SK-N-SH treated with all-trans-retinoic acid at 6 μM for 48 hours (cell line): Measurements from ENCODE around the gene GRK2.

Experiments
- ATAC-seq: fragments of 200-7000 bp; cut with Tn5 transposase; 3 replicates; pipeline ENCODE4 v1.9.1; 2020; ENCODE audit warnings: mild to moderate bottlenecking, moderate library complexity
- ARNTL ChIP-seq: fragments of 450-650 bp; formaldehyde crosslinking; IDR thresholded peaks from 2 replicates; pipeline ENCODE4 v1.5.0; 2020; ENCODE audit warnings: low read depth, mild to moderate bottlenecking, moderate library complexity, borderline replicate concordance
- BACH2 ChIP-seq: fragments of 250-450 bp; sonication (Bioruptor Pico); IDR thresholded peaks from 2 replicates; pipeline ENCODE4 v1.9.0; 2021; ENCODE audit warnings: mild to moderate bottlenecking, borderline replicate concordance
- CSDC2 ChIP-seq: fragments of 250-450 bp; sonication (Bioruptor Pico); IDR thresholded peaks from 2 replicates; pipeline ENCODE4 v1.5.0; 2020; ENCODE audit warnings: mild to moderate bottlenecking, moderate library complexity
- ESRRG ChIP-seq: fragments of 250-450 bp; sonication (Bioruptor Pico); IDR thresholded peaks from 2 replicates; pipeline ENCODE4 v1.6.1; 2021; ENCODE audit warnings: mild to moderate bottlenecking
- GLIS3 ChIP-seq: fragments of 250-450 bp; sonication (Bioruptor Pico); IDR thresholded peaks from 2 replicates; pipeline ENCODE4 v1.5.0; 2020; ENCODE audit warnings: mild to moderate bottlenecking, moderate library complexity
- ISL1 ChIP-seq: fragments of 250-450 bp; sonication (Bioruptor Pico); IDR thresholded peaks from 2 replicates; pipeline ENCODE4 v2.1.2; 2022; ENCODE audit warnings: mild to moderate bottlenecking, moderate library complexity
- OSR1 ChIP-seq: fragments of 250-450 bp; sonication (Bioruptor Pico); IDR thresholded peaks from 2 replicates; pipeline ENCODE4 v1.8.0; 2022; ENCODE audit warnings: moderate library complexity, mild to moderate bottlenecking, inconsistent platforms
- RARB ChIP-seq: fragments of 250-450 bp; sonication (Bioruptor Pico); IDR thresholded peaks from 2 replicates; pipeline ENCODE4 v1.8.0; 2021; ENCODE audit warnings: mild to moderate bottlenecking, moderate library complexity
- SNAI2 ChIP-seq: fragments of 250-450 bp; sonication (Bioruptor Pico); IDR thresholded peaks from 2 replicates; pipeline ENCODE4 v1.5.0; 2020; ENCODE audit warnings: mild to moderate bottlenecking, moderate library complexity
- TCF4 ChIP-seq: fragments of 250-450 bp; sonication (Bioruptor Pico); IDR thresholded peaks from 2 replicates; pipeline ENCODE4 v1.8.0; 2021; ENCODE audit warnings: mild to moderate bottlenecking, moderate library complexity, borderline replicate concordance
- TOX ChIP-seq: fragments of 250-450 bp; sonication (Bioruptor Pico); IDR thresholded peaks from 2 replicates; pipeline ENCODE4 v1.8.0; 2021; ENCODE audit warnings: mild to moderate bottlenecking, moderate library complexity, borderline replicate concordance
- ZFP3 ChIP-seq: fragments of 250-450 bp; sonication (Bioruptor Pico); IDR thresholded peaks from 2 replicates; pipeline ENCODE4 v1.5.0; 2020; ENCODE audit warnings: mild to moderate bottlenecking, moderate library complexity
- ZFP30 ChIP-seq: fragments of 450-650 bp; formaldehyde crosslinking; IDR thresholded peaks from 2 replicates; pipeline ENCODE4 v1.5.0; 2022; ENCODE audit warnings: mild to moderate bottlenecking, moderate library complexity
- ZNF565 ChIP-seq: fragments of 450-650 bp; formaldehyde crosslinking; conservative IDR thresholded peaks from 2 replicates; pipeline ENCODE4 v1.5.0; 2020; ENCODE audit warnings: low read depth, mild to moderate bottlenecking, moderate library complexity
- ZNF70 ChIP-seq: fragments of 450-650 bp; formaldehyde crosslinking; IDR thresholded peaks from 2 replicates; pipeline ENCODE4 v1.5.0; 2020; ENCODE audit warnings: mild to moderate bottlenecking, moderate library complexity
- ZNF8 ChIP-seq: fragments of 450-650 bp; formaldehyde crosslinking; IDR thresholded peaks from 2 replicates; pipeline ENCODE4 v1.5.0; 2020; ENCODE audit warnings: mild to moderate bottlenecking, moderate library complexity
- TF ChIP-seq, protein P1 (sequence below): fragments of 250-450 bp; sonication (Bioruptor Pico); IDR thresholded peaks from 2 replicates; pipeline ENCODE4 v1.8.0; 2020; ENCODE audit warnings: mild to moderate bottlenecking, moderate library complexity, borderline replicate concordance
- TF ChIP-seq, protein P2 (sequence below): fragments of 250-450 bp; sonication (Bioruptor Pico); IDR thresholded peaks from 2 replicates; pipeline ENCODE4 v1.5.1; 2020; ENCODE audit warnings: low read depth, mild to moderate bottlenecking, moderate library complexity
- TF ChIP-seq, protein P3 (sequence below): fragments of 250-450 bp; sonication (Bioruptor Pico); IDR thresholded peaks from 2 replicates; pipeline ENCODE4 v1.5.0; 2020; ENCODE audit warnings: mild to moderate bottlenecking, moderate library complexity
- TF ChIP-seq, protein P4 (sequence below): fragments of 250-450 bp; sonication (Bioruptor Pico); IDR thresholded peaks from 2 replicates; pipeline ENCODE4 v1.8.0; 2021; ENCODE audit warnings: low read depth, mild to moderate bottlenecking, moderate library complexity, borderline replicate concordance
- TF ChIP-seq, protein P5 (sequence below): fragments of 250-450 bp; sonication (Bioruptor Pico); IDR thresholded peaks from 2 replicates; pipeline ENCODE4 v1.5.1; 2021; ENCODE audit warnings: mild to moderate bottlenecking, moderate library complexity

The GRK2 gene

DNA sequence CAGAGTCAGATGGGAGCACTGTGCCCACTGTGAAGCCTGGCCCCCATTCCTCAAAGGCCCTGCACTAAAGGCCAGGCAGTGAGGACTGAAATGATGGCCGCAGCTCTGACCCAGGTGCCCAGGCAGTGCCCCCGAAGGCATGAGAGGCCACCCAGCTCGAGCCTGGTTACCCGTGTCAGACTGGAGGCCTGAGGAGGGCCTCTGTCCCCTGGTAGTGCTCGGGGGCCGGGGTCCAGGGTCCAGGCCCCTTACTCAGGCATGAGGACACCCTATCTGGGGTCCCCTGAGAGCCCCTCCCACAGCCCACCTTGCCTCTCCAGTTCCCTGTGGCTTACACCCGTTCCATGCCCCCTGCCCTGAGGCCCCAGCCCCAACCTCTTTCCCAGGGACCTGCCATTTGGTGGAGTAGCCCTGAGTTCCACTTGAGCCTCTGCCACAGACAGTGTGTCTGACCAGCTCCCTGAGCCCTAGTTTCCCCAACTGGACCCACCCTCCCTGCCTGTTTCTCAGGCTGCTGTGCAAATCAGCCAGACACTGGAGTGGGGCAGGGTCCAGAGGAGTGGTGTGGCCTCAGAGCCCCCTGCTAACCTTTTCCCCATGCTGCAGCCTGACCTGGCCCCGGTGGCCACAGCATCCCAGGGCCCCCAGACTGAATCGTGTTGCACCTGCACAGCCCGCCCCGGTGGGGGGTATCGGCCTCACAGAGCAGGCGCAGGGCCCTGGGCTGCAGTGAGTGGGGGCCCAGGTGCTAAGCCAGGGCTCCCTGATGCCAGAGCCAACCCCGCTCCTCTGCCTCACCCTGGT is 12.1 kb downstream of the GRK2 start (continued):
- TF ChIP-seq, protein P1, sequence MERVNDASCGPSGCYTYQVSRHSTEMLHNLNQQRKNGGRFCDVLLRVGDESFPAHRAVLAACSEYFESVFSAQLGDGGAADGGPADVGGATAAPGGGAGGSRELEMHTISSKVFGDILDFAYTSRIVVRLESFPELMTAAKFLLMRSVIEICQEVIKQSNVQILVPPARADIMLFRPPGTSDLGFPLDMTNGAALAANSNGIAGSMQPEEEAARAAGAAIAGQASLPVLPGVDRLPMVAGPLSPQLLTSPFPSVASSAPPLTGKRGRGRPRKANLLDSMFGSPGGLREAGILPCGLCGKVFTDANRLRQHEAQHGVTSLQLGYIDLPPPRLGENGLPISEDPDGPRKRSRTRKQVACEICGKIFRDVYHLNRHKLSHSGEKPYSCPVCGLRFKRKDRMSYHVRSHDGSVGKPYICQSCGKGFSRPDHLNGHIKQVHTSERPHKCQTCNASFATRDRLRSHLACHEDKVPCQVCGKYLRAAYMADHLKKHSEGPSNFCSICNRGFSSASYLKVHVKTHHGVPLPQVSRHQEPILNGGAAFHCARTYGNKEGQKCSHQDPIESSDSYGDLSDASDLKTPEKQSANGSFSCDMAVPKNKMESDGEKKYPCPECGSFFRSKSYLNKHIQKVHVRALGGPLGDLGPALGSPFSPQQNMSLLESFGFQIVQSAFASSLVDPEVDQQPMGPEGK (CRISPR knock-in tag), result no peak
- no peak for TF ChIP-seq ZNF565 (CRISPR knock-in tag)
- TF ChIP-seq, all 23 proteins: peak for 0

DNA sequence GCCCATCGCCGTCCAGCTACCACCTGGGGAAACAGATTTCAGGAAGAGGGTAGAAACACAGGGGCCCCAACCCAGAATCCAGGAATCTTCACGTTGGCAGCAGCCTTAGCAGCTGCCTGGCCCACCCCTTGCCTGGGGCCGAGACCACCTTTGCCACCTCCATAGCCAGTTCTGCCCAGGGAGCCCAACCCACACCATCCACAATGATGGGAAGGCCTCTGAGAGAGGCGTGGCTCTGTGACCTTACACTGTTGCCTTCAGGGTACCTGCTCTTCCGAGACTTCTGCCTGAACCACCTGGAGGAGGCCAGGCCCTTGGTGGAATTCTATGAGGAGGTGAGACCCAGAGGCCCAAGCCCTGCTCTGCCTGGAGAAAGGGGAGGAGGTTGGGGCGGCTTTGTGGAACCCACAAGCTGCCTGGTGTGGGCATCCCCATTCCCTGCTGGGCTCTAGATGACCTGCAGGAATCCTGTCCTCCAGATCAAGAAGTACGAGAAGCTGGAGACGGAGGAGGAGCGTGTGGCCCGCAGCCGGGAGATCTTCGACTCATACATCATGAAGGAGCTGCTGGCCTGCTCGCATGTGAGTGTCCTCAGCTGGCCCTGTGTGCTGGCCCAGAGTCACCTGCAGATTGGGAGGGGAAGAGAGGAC is 12.8 kb downstream of the GRK2 start:
- TF ChIP-seq, protein P1 (CRISPR knock-in tag), result no peak
- TF ChIP-seq GLIS3 (CRISPR knock-in tag) (no peak), SNAI2 (CRISPR knock-in tag) (no peak), TOX (CRISPR knock-in tag) (no peak), TCF4 (CRISPR knock-in tag) (no peak), ZFP3 (no peak), BACH2 (CRISPR knock-in tag) (no peak), ZNF70 (no peak), OSR1 (CRISPR knock-in tag) (no peak), ISL1 (CRISPR knock-in tag) (no peak), CSDC2 (CRISPR knock-in tag) (no peak), RARB (no peak), ESRRG (CRISPR knock-in tag) (no peak)
- TF ChIP-seq, protein P2, sequence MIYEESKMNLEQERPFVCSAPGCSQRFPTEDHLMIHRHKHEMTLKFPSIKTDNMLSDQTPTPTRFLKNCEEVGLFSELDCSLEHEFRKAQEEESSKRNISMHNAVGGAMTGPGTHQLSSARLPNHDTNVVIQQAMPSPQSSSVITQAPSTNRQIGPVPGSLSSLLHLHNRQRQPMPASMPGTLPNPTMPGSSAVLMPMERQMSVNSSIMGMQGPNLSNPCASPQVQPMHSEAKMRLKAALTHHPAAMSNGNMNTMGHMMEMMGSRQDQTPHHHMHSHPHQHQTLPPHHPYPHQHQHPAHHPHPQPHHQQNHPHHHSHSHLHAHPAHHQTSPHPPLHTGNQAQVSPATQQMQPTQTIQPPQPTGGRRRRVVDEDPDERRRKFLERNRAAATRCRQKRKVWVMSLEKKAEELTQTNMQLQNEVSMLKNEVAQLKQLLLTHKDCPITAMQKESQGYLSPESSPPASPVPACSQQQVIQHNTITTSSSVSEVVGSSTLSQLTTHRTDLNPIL, result no peak
- TF ChIP-seq, protein P3, sequence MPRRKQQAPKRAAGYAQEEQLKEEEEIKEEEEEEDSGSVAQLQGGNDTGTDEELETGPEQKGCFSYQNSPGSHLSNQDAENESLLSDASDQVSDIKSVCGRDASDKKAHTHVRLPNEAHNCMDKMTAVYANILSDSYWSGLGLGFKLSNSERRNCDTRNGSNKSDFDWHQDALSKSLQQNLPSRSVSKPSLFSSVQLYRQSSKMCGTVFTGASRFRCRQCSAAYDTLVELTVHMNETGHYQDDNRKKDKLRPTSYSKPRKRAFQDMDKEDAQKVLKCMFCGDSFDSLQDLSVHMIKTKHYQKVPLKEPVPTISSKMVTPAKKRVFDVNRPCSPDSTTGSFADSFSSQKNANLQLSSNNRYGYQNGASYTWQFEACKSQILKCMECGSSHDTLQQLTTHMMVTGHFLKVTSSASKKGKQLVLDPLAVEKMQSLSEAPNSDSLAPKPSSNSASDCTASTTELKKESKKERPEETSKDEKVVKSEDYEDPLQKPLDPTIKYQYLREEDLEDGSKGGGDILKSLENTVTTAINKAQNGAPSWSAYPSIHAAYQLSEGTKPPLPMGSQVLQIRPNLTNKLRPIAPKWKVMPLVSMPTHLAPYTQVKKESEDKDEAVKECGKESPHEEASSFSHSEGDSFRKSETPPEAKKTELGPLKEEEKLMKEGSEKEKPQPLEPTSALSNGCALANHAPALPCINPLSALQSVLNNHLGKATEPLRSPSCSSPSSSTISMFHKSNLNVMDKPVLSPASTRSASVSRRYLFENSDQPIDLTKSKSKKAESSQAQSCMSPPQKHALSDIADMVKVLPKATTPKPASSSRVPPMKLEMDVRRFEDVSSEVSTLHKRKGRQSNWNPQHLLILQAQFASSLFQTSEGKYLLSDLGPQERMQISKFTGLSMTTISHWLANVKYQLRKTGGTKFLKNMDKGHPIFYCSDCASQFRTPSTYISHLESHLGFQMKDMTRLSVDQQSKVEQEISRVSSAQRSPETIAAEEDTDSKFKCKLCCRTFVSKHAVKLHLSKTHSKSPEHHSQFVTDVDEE (CRISPR knock-in tag), result no peak
- TF ChIP-seq, protein P4, sequence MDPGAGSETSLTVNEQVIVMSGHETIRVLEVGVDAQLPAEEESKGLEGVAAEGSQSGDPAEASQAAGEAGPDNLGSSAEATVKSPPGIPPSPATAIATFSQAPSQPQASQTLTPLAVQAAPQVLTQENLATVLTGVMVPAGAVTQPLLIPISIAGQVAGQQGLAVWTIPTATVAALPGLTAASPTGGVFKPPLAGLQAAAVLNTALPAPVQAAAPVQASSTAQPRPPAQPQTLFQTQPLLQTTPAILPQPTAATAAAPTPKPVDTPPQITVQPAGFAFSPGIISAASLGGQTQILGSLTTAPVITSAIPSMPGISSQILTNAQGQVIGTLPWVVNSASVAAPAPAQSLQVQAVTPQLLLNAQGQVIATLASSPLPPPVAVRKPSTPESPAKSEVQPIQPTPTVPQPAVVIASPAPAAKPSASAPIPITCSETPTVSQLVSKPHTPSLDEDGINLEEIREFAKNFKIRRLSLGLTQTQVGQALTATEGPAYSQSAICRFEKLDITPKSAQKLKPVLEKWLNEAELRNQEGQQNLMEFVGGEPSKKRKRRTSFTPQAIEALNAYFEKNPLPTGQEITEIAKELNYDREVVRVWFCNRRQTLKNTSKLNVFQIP (CRISPR knock-in tag), result no peak
- ATAC-seq, result no peak

DNA sequence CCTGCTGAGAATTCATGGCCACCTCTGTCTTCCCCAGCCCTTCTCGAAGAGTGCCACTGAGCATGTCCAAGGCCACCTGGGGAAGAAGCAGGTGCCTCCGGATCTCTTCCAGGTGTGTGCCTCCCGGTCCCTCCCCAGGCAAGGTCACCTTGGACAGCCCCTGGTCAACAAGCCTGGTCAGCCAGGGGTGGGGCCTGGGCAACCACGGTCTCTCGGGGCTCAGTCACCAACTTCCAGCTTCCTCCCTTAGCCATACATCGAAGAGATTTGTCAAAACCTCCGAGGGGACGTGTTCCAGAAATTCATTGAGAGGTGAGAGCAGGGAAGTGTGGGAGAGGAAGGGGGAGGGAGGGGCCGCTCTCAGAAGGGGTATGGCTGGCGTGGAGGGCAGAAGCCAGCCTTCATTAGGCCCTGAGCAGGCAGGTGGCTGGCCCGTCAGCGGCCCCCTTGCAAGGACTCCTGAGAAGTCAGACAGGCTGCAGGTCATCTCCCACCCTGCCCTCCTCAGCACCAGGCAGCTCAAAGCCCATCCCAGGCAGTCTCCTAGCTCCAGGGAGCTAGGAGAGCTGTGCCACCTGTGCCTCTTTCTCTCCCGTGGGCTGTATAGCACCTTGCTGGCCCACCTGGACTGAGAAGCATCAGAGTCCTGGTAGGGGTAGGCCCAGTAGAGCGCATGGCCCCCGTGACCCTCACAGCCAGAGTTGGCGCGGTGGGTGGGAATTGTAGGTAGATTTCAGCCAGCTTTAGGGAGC is 13.5 kb downstream of the GRK2 start:
- no peak for ATAC-seq
- TF ChIP-seq ARNTL (CRISPR knock-in tag) (no peak), ISL1 (CRISPR knock-in tag) (no peak), OSR1 (CRISPR knock-in tag) (no peak), RARB (no peak), ZFP30 (CRISPR knock-in tag) (no peak), TOX (CRISPR knock-in tag) (no peak), ZFP3 (no peak), GLIS3 (CRISPR knock-in tag) (no peak), CSDC2 (CRISPR knock-in tag) (no peak), ZNF8 (CRISPR knock-in tag) (no peak), BACH2 (CRISPR knock-in tag) (no peak)
- TF ChIP-seq, protein P5, sequence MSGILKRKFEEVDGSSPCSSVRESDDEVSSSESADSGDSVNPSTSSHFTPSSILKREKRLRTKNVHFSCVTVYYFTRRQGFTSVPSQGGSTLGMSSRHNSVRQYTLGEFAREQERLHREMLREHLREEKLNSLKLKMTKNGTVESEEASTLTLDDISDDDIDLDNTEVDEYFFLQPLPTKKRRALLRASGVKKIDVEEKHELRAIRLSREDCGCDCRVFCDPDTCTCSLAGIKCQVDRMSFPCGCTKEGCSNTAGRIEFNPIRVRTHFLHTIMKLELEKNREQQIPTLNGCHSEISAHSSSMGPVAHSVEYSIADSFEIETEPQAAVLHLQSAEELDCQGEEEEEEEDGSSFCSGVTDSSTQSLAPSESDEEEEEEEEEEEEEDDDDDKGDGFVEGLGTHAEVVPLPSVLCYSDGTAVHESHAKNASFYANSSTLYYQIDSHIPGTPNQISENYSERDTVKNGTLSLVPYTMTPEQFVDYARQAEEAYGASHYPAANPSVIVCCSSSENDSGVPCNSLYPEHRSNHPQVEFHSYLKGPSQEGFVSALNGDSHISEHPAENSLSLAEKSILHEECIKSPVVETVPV (CRISPR knock-in tag), result no peak
- TF ChIP-seq, protein P2, result no peak
